ENCODE measurements around the gene SLC38A1. TPM values are rescaled to one million over a fixed set of nuclear protein-coding genes. Genes with fewer than 3 reads are reported as not detected.
A peak's percentile ranks its signal among the peaks of the same experiment; 100 is the strongest.

Gene SLC38A1
- total and polyA plus RNA-seq, 11 donors: 41.5 to 250 (median 157) TPM

- intact Hi-C loops (cut with DNase I): loop anchor here in 1 of 10 donors (10.0 kb wide), 1 partner anchor 47 kb away; the partner anchor contains the start of gene SLC38A1
- Histone ChIP-seq H3K4me1 (peaks cover 0 to 85% (median 24%) of the 10 kb centered on the region in 12 donors), H3K27ac (peak overlapping the region in 1 of 12 donors; percentile 77), H3K4me3 (no peak overlapping the region), H3K36me3 (no peaks in the 10 kb centered on the region), H3K27me3 (no peaks in the 10 kb centered on the region), H3K9me3 (no peaks in the 10 kb centered on the region)
- DNase-seq (peak in 1 of 5 donors; percentile 34), ATAC-seq (peak in 3 of 4 donors; percentile 37 to 63 (median 51))
- TF ChIP-seq POLR2A (IDR thresholded peaks at IDR 0.05) (no peak), CTCF (IDR thresholded peaks at IDR 0.05) (no peak)
- WGBS, 4 donors: 54 to 60% (median 55%) methylated on average over 6 of the region's 6 CpGs
Observed at GRCh38 chr12:46217541-46218321, 51.1 kb downstream of the SLC38A1 start.

- H3K4me3 ChIP-seq: no peak overlapping the region
- 49 to 62% (median 57%) methylated on average over 7 of the region's 7 CpGs for WGBS, 4 donors
- ATAC-seq (peak in 1 of 4 donors; percentile 29), DNase-seq (no peak)
- intact Hi-C loops (cut with DNase I): loop anchor here in 3 of 10 donors (5.0 to 10.0 kb wide), 3 partner anchors 50 to 322 kb away; partner anchors contain the start of gene SLC38A1 (in 3 of the 3)
- H3K4me1 ChIP-seq: peaks cover 0 to 62% (median 13%) of the 10 kb centered on the region in 12 donors
- H3K27ac ChIP-seq: peak overlapping the region in 3 of 12 donors; percentile 11 to 77 (median 77)
- H3K36me3 ChIP-seq: no peaks in the 10 kb centered on the region
- H3K9me3 ChIP-seq: no peaks in the 10 kb centered on the region
- no peak for TF ChIP-seq POLR2A (IDR thresholded peaks at IDR 0.05)
- TF ChIP-seq CTCF (IDR thresholded peaks at IDR 0.05): no peak
- H3K27me3 ChIP-seq: no peaks in the 10 kb centered on the region
Observed at GRCh38 chr12:46214668-46215436, 54.0 kb downstream of the SLC38A1 start.

- Histone ChIP-seq H3K4me1 (peaks cover 0 to 61% (median 16%) of the 10 kb centered on the region in 12 donors), H3K27me3 (no peaks in the 10 kb centered on the region), H3K36me3 (no peaks in the 10 kb centered on the region), H3K27ac (peak overlapping the region in 3 of 12 donors; percentile 6 to 77 (median 76)), H3K4me3 (no peak overlapping the region), H3K9me3 (no peaks in the 10 kb centered on the region)
- ATAC-seq (no peak), DNase-seq (no peak)
- WGBS, 4 donors: 79 to 94% (median 87%) methylated on average over 4 of the region's 4 CpGs
- intact Hi-C loops (cut with DNase I): loop anchor here in 3 of 10 donors (5.0 to 10.0 kb wide), 3 partner anchors 52 to 325 kb away; partner anchors contain the start of gene SLC38A1 (in 3 of the 3)
- no peak for TF ChIP-seq POLR2A (IDR thresholded peaks at IDR 0.05)
- no peak for TF ChIP-seq CTCF (IDR thresholded peaks at IDR 0.05)
Observed at GRCh38 chr12:46212108-46212982, 56.5 kb downstream of the SLC38A1 start.
